ENCODE measurements around the gene EFNA5.
A peak's percentile ranks its signal among the peaks of the same experiment; 100 is the strongest.
"Not testable (repeated sequence)": the region's sequence is repeated elsewhere in the genome, so short reads cannot be mapped to it uniquely, and the experiment has no call there.

The EFNA5 gene

GRCh38 chr5:107517185-107518033 is 153.3 kb downstream of the EFNA5 start:
- DNase-seq (ENCODE audit: low spot score), result no peak

GRCh38 chr5:107516452-107517184 is 154.1 kb downstream of the EFNA5 start:
- peak; percentile 32 for DNase-seq (ENCODE audit: low spot score)

GRCh38 chr5:107515521-107516080 is 155.1 kb downstream of the EFNA5 start:
- no peak for DNase-seq (ENCODE audit: low spot score)

GRCh38 chr5:107514305-107514704 is 156.4 kb downstream of the EFNA5 start:
- DNase-seq (ENCODE audit: low spot score), result no peak

- DNase-seq (ENCODE audit: low spot score), result no peak
Observed at GRCh38 chr5:107513337-107514085, 157.2 kb downstream of the EFNA5 start.

GRCh38 chr5:107512029-107512428 is 158.7 kb downstream of the EFNA5 start:
- DNase-seq (ENCODE audit: low spot score), result no peak

- DNase-seq (ENCODE audit: low spot score), result no peak
Observed at GRCh38 chr5:107510125-107510524, 160.6 kb downstream of the EFNA5 start.

GRCh38 chr5:107508097-107508496 is 162.6 kb downstream of the EFNA5 start:
- no peak for DNase-seq (ENCODE audit: low spot score)

- no peak for DNase-seq (ENCODE audit: low spot score)
Observed at GRCh38 chr5:107505763-107506534, 164.8 kb downstream of the EFNA5 start.

- no peak for DNase-seq (ENCODE audit: low spot score)
Observed at GRCh38 chr5:107504424-107504823, 166.3 kb downstream of the EFNA5 start.

- DNase-seq (ENCODE audit: low spot score), result no peak
Observed at GRCh38 chr5:107502676-107503060, 168.1 kb downstream of the EFNA5 start.

GRCh38 chr5:107501965-107502675 is 168.6 kb downstream of the EFNA5 start:
- DNase-seq (ENCODE audit: low spot score), result no peak

GRCh38 chr5:107500840-107501239 is 169.9 kb downstream of the EFNA5 start:
- no peak for DNase-seq (ENCODE audit: low spot score)

GRCh38 chr5:107500347-107500746 is 170.4 kb downstream of the EFNA5 start:
- DNase-seq (ENCODE audit: low spot score), result no peak

- no peak for DNase-seq (ENCODE audit: low spot score)
Observed at GRCh38 chr5:107499776-107500175, 171.0 kb downstream of the EFNA5 start.

- no peak for DNase-seq (ENCODE audit: low spot score)
Observed at GRCh38 chr5:107499237-107499636, 171.5 kb downstream of the EFNA5 start.

- DNase-seq (ENCODE audit: low spot score), result no peak
Observed at GRCh38 chr5:107496466-107496865, 174.3 kb downstream of the EFNA5 start.

GRCh38 chr5:107494129-107494528 is 176.6 kb downstream of the EFNA5 start:
- not testable (repeated sequence) for DNase-seq (ENCODE audit: low spot score)

- no peak for DNase-seq (ENCODE audit: low spot score)
Observed at GRCh38 chr5:107487056-107487542, 183.6 kb downstream of the EFNA5 start.

- peak; percentile 28 for DNase-seq (ENCODE audit: low spot score)
Observed at GRCh38 chr5:107486489-107486888, 184.2 kb downstream of the EFNA5 start.

GRCh38 chr5:107485184-107485583 is 185.6 kb downstream of the EFNA5 start:
- no peak for DNase-seq (ENCODE audit: low spot score)
